Breast epithelium (tissue), 3 donors: ENCODE data around the gene WBP1.

Experiments used
- POLR2A ChIP-seq: fragments of 450-650 bp; IDR thresholded peaks from one replicate; pipeline ENCODE4 v1.6.1; 2016; ENCODE audit warnings: antibody characterized with exemption, mild to moderate bottlenecking, moderate library complexity
- POLR2AphosphoS5 ChIP-seq, 3 donors: sonication (generic); formaldehyde crosslinking; IDR thresholded peaks; one replicate each; pipeline ENCODE4 v1.6.1; 2017; ENCODE audit warnings: antibody characterized with exemption in 3 of 3
- TF ChIP-seq, protein P1 (sequence below), 3 donors: fragments of 450-650 bp; IDR thresholded peaks; one replicate each; pipeline ENCODE4 v1.5.1; 2016 to 2017; ENCODE audit warnings: antibody characterized with exemption in 3 of 3, mild to moderate bottlenecking in 3 of 3, moderate library complexity in 3 of 3

DNA sequence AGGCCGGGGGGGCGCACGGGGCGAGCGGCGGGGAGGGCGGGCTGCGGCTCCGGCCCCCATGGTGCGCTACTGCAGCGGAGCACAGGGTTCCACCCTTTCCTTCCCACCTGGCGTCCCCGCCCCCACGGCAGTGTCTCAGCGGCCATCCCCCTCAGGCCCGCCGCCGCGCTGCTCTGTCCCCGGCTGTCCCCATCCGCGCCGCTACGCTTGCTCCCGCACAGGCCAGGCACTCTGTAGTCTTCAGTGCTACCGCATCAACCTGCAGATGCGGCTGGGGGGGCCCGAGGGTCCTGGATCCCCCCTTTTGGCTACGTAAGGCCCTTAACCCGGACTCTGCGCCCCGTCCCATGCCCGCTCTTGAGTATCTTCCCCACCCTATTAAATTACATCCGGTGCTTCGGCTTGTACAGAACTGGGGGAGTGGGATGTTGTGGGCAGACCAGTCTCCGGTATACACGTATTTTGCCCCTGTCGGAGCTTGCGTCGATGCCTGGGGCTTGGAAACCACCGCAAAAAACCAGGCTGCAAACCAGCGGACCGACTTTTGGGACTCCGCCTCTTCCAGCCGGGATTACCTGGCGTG, 598 bp upstream of the WBP1 start:
- TF ChIP-seq POLR2A (peak; percentile 80), POLR2AphosphoS5 (IDR thresholded peaks at IDR 0.05) (peak in 2 of 3 donors; percentile 72 to 83)
- TF ChIP-seq, protein P1, sequence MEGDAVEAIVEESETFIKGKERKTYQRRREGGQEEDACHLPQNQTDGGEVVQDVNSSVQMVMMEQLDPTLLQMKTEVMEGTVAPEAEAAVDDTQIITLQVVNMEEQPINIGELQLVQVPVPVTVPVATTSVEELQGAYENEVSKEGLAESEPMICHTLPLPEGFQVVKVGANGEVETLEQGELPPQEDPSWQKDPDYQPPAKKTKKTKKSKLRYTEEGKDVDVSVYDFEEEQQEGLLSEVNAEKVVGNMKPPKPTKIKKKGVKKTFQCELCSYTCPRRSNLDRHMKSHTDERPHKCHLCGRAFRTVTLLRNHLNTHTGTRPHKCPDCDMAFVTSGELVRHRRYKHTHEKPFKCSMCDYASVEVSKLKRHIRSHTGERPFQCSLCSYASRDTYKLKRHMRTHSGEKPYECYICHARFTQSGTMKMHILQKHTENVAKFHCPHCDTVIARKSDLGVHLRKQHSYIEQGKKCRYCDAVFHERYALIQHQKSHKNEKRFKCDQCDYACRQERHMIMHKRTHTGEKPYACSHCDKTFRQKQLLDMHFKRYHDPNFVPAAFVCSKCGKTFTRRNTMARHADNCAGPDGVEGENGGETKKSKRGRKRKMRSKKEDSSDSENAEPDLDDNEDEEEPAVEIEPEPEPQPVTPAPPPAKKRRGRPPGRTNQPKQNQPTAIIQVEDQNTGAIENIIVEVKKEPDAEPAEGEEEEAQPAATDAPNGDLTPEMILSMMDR (IDR thresholded peaks at IDR 0.05), result peak in 1 of 3 donors; percentile 13
